Heart right ventricle (tissue), 16 donors: ENCODE results near the gene CD2. TPM values are rescaled to one million over a fixed set of nuclear protein-coding genes. Genes with fewer than 3 reads are reported as not detected.

Experiments
- ATAC-seq, 8 donors: fragments of 200-7000 bp; cut with Tn5 transposase; one replicate each; pipeline ENCODE4 v1.9.1; 2020; ENCODE audit warnings: mild to moderate bottlenecking in 8 of 8, moderate library complexity in 8 of 8, moderate number of reproducible peaks in 1 of 8
- DNase-seq, 2 donors: peaks; one replicate each; pipeline ENCODE4 v3.0.0-alpha.2; 2020
- H3K27ac ChIP-seq, 10 donors: fragments of 200-600 bp; sonication (generic) in 2 of 10; one replicate each; pipeline versions ENCODE4 v1.5.0 to v1.8.0; 2020 to 2022; ENCODE audit warnings: mild to moderate bottlenecking in 3 of 10
- H3K27me3 ChIP-seq, 7 donors: fragments of 200-600 bp; one replicate each; pipeline ENCODE4 v1.8.0; 2021 to 2022; ENCODE audit warnings: mild to moderate bottlenecking in 2 of 7
- H3K36me3 ChIP-seq, 9 donors: fragments of 200-600 bp; sonication (generic) in 1 of 9; one replicate each; pipeline versions ENCODE4 v1.5.0 to v1.8.0; 2020 to 2022; ENCODE audit warnings: mild to moderate bottlenecking in 2 of 9
- H3K4me1 ChIP-seq, 9 donors: fragments of 200-600 bp; sonication (generic) in 1 of 9; one replicate each; pipeline versions ENCODE4 v1.5.0 to v1.8.0; 2020 to 2022; ENCODE audit warnings: mild to moderate bottlenecking in 4 of 9
- H3K4me3 ChIP-seq, 10 donors: fragments of 200-600 bp; sonication (generic) in 2 of 10; one replicate each; pipeline versions ENCODE4 v1.5.0 to v1.8.0; 2020 to 2022; ENCODE audit warnings: mild to moderate bottlenecking in 7 of 10, moderate library complexity in 2 of 10
- H3K9me3 ChIP-seq, 11 donors: fragments of 200-600 bp in 10 of 11; sonication (generic) in 2 of 11; one replicate each; pipeline versions ENCODE4 v1.5.0 to v1.8.0; 2013 to 2022; ENCODE audit warnings: mild to moderate bottlenecking in 2 of 11, control low read depth in 1 of 11, moderate library complexity in 1 of 11
- CTCF ChIP-seq, 9 donors: fragments of 200-600 bp; sonication (generic) in 2 of 9; IDR thresholded peaks; one replicate each; pipeline versions ENCODE4 v1.5.0 to v1.8.0; 2021 to 2022; ENCODE audit warnings: antibody characterized with exemption in 9 of 9, mild to moderate bottlenecking in 5 of 9, moderate library complexity in 1 of 9
- WGBS, 2 donors: extraction: QIAGEN DNeasy Blood & Tissue Kit; methylation state at CpG; one replicate each; pipeline ENCODE4 v1.1.7; 2013; ENCODE audit warnings: inconsistent platforms in 1 of 2; 5-methylcytosine and 5-hydroxymethylcytosine counted together
- intact Hi-C, 10 donors: fragments of 100-400 bp; cut with DNase I; formaldehyde crosslinking; loops; one replicate each; pipeline versions ENCODE4 v1.11.1 to v1.14.2; 2022
- polyA plus RNA-seq, 2 donors: library from polyadenylated mRNA; stranded (reverse); fragments of 200-250 nt; gene quantifications; one replicate each; pipeline ENCODE4 v1.2.3, GENCODE V29; 2013
- total RNA-seq, 10 donors: library from RNA; stranded (reverse); fragmentation: NEBNext Ultra II Directional in 3 of 10; extraction: Animal tissue kit (Norgen Biotek cat#: 25700) in 3 of 10; gene quantifications; one replicate each; pipeline versions ENCODE4 v1.2.1 to v1.2.4, GENCODE V29; 2021 to 2023
- donor health status: Arrhythmogenic right ventricular cardiomyopathy.
- donor health status: ischemic (EF 13 %, LVEDD 7.1; RV severe dilation, severe dysfunction).
- donor health status: healthy with polysubstance abuse.
- donor health status: DM: no; HTN: yes; CAD: no.
- donor health status: DM: no; HTN: no; CAD: no.
- donor health status: ischemic (EF 25% LVEDD 6.9; RV normal size, moderate dysfunction).
- donor health status: ischemic (EF 25% LVEDD 5.7; RV mildly dilated, moderate dysfunction).
- donor health status: healthy.
- donor health status: DM: yes; HTN: yes; CAD: no.
- donor health status: Ischemic cardiomyopathy.
- donor health status: ischemic (EF 35%, LVEDD 5.7; RV mildly dilated, moderate dysfunction).
- donor health status: nonischemic (EF 11% LVEDD 7.7; RV severe dilation, severe dysfunction).
- donor health status: DM: yes; HTN: yes; CAD: no.
- donor health status: PGD.
- donor health status: ischemic (EF 29% LVEDD 5.4; RV normal size, mild dysfunction).
- donor health status: nonischemic (EF 23%, LVEDD 6.1; RV moderate dilation, normal function).

The CD2 gene
- total and polyA plus RNA-seq, 12 donors: 0.20 to 6.5 (median 1.0) TPM; not detected in 3

- H3K4me3 ChIP-seq: no peak overlapping the region
- H3K9me3 ChIP-seq: peaks cover 0 to 17% (median 12%) of the 10 kb centered on the region in 11 donors
- H3K36me3 ChIP-seq: no peaks in the 10 kb centered on the region
- DNase-seq (no peak), ATAC-seq (no peak)
- intact Hi-C loops: loop anchor here in 8 of 10 donors (5.0 to 10.0 kb wide), 4 partner anchors 78 to 318 kb away; no protein-coding TSS in a partner anchor
- no peak for TF ChIP-seq CTCF (IDR thresholded peaks at IDR 0.05)
- H3K4me1 ChIP-seq: peaks cover 0 to 33% (median 0%) of the 10 kb centered on the region in 9 donors
- WGBS, 2 donors: 80 to 87% methylated on average over 9 of the region's 9 CpGs
- H3K27ac ChIP-seq: peak overlapping the region in 1 of 10 donors; percentile 74
- H3K27me3 ChIP-seq: no peaks in the 10 kb centered on the region
These were observed 15.4 kb upstream of the CD2 start for GRCh38 chr1:116738673-116739370.

GRCh38 chr1:116739371-116740012 lies 14.7 kb upstream of the CD2 start:
- no peak overlapping the region for H3K4me3 ChIP-seq
- 90 to 92% methylated on average over 7 of the region's 7 CpGs for WGBS, 2 donors
- intact Hi-C loops: loop anchor here in 8 of 10 donors (5.0 to 10.0 kb wide), 4 partner anchors 78 to 318 kb away; no protein-coding TSS in a partner anchor
- peak overlapping the region in 1 of 10 donors; percentile 74 for H3K27ac ChIP-seq
- no peaks in the 10 kb centered on the region for H3K27me3 ChIP-seq
- TF ChIP-seq CTCF (IDR thresholded peaks at IDR 0.05): no peak
- ATAC-seq (no peak), DNase-seq (no peak)
- H3K4me1 ChIP-seq: peaks cover 0 to 33% (median 0%) of the 10 kb centered on the region in 9 donors
- H3K36me3 ChIP-seq: no peaks in the 10 kb centered on the region
- H3K9me3 ChIP-seq: peaks cover 0 to 24% (median 17%) of the 10 kb centered on the region in 11 donors

- peaks cover 0 to 33% (median 0%) of the 10 kb centered on the region in 9 donors for H3K4me1 ChIP-seq
- peaks cover 0 to 32% (median 20%) of the 10 kb centered on the region in 11 donors for H3K9me3 ChIP-seq
- peak overlapping the region in 1 of 10 donors; percentile 74 for H3K27ac ChIP-seq
- ATAC-seq: no peak
- intact Hi-C loops: no loop called here
- 89 to 91% methylated on average over 6 of the region's 6 CpGs for WGBS, 2 donors
- DNase-seq: no peak
- no peak overlapping the region for H3K4me3 ChIP-seq
- H3K27me3 ChIP-seq: no peaks in the 10 kb centered on the region
- TF ChIP-seq CTCF (IDR thresholded peaks at IDR 0.05): no peak
- no peaks in the 10 kb centered on the region for H3K36me3 ChIP-seq
These were observed 13.9 kb upstream of the CD2 start for GRCh38 chr1:116740296-116740695.

GRCh38 chr1:116740746-116741145 lies 13.5 kb upstream of the CD2 start:
- Histone ChIP-seq H3K4me3 (no peak overlapping the region), H3K36me3 (no peaks in the 10 kb centered on the region), H3K27me3 (no peaks in the 10 kb centered on the region), H3K9me3 (peaks cover 0 to 36% (median 20%) of the 10 kb centered on the region in 11 donors), H3K4me1 (peaks cover 0 to 33% (median 0%) of the 10 kb centered on the region in 9 donors), H3K27ac (peak overlapping the region in 1 of 10 donors; percentile 74)
- 72 to 75% methylated on average over 2 of the region's 2 CpGs for WGBS, 2 donors
- no peak for TF ChIP-seq CTCF (IDR thresholded peaks at IDR 0.05)
- ATAC-seq: peak in 1 of 8 donors; percentile 28
- intact Hi-C loops: no loop called here
- no peak for DNase-seq
